ENCODE results near the gene PLIN3.
"Not testable (repeated sequence)": the region's sequence is repeated elsewhere in the genome, so short reads cannot be mapped to it uniquely, and the experiment has no call there.

DNA sequence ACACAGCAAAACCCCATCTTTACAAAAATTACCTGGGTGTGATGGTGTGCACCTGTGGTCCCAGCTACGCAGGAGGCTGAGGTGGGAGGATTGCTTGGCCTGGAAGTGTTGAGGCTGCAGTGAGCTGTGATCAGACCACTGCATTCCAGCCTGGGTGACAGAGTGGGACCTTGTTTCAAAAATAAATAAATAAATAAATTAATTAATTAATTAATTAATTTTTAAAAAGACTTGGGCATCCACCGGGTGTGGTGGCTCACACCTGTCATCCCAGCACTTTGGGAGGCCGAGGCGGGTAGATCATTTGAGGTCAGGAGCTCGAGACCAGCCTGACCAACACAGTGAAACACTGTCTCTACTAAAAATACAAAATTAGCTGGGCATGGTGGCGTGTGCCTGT, 62.3 kb downstream of the PLIN3 start:
- TF ChIP-seq, protein P1, sequence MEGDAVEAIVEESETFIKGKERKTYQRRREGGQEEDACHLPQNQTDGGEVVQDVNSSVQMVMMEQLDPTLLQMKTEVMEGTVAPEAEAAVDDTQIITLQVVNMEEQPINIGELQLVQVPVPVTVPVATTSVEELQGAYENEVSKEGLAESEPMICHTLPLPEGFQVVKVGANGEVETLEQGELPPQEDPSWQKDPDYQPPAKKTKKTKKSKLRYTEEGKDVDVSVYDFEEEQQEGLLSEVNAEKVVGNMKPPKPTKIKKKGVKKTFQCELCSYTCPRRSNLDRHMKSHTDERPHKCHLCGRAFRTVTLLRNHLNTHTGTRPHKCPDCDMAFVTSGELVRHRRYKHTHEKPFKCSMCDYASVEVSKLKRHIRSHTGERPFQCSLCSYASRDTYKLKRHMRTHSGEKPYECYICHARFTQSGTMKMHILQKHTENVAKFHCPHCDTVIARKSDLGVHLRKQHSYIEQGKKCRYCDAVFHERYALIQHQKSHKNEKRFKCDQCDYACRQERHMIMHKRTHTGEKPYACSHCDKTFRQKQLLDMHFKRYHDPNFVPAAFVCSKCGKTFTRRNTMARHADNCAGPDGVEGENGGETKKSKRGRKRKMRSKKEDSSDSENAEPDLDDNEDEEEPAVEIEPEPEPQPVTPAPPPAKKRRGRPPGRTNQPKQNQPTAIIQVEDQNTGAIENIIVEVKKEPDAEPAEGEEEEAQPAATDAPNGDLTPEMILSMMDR (IDR thresholded peaks at IDR 0.05; ENCODE audit: low read length), result not testable (repeated sequence)
- TF ChIP-seq EZH2 (IDR thresholded peaks at IDR 0.05; ENCODE audit: borderline replicate concordance, low read length), result not testable (repeated sequence)

Data from OCI-LY1 (cell line).